Activated naive CD4-positive, alpha-beta T cell treated with anti-CD3 and anti-CD28 coated beads, Interleukin-2, amount 10 ng/mL, durations not matched to agents 7 days and 5 days (primary cell): Measurements from ENCODE around the gene TSPEAR.
A peak's percentile ranks its signal among the peaks of the same experiment; 100 is the strongest.
"Not testable (repeated sequence)": the region's sequence is repeated elsewhere in the genome, so short reads cannot be mapped to it uniquely, and the experiment has no call there.

ENCODE experiments used
- CTCF ChIA-PET: fragments of 350-600 bp; sonication (Branson Sonifier 250); formaldehyde crosslinking; loops from one replicate; lab custom pipeline; 2021; ENCODE audit warnings: antibody characterized with exemption; lab: Charles Lee
- DNase-seq: peaks from one replicate; pipeline ENCODE4 v3.0.0-alpha.2; 2020
- H3K27ac Mint-ChIP-seq: one replicate; pipeline ENCODE4 v1.8.0; 2021; ENCODE audit warnings: mild to moderate bottlenecking, moderate library complexity, mixed read lengths
- H3K27me3 Mint-ChIP-seq: one replicate; pipeline ENCODE4 v1.8.0; 2021; ENCODE audit warnings: mild to moderate bottlenecking, mixed read lengths
- H3K36me3 Mint-ChIP-seq: one replicate; pipeline ENCODE4 v1.8.0; 2021; ENCODE audit warnings: mixed read lengths
- H3K4me1 Mint-ChIP-seq: one replicate; pipeline ENCODE4 v1.8.0; 2021; ENCODE audit warnings: mixed read lengths
- H3K4me3 Mint-ChIP-seq: one replicate; pipeline ENCODE4 v1.8.0; 2021; ENCODE audit warnings: mild to moderate bottlenecking, moderate library complexity, mixed read lengths
- H3K9me3 Mint-ChIP-seq: one replicate; pipeline ENCODE4 v1.8.0; 2021; ENCODE audit warnings: mixed read lengths

TSPEAR gene

GRCh38 chr21:44589586-44590305 lies 121.6 kb downstream of the TSPEAR start:
- no peak overlapping the region for H3K4me3 Mint-ChIP-seq
- CTCF ChIA-PET: no interaction called here
- H3K27ac Mint-ChIP-seq: no peak overlapping the region
- no peak for DNase-seq
- no peaks in the 10 kb centered on the region for H3K9me3 Mint-ChIP-seq
- no peaks in the 10 kb centered on the region for H3K4me1 Mint-ChIP-seq
- H3K36me3 Mint-ChIP-seq: peaks cover 3% of the 10 kb centered on the region
- peaks cover 52% of the 10 kb centered on the region for H3K27me3 Mint-ChIP-seq

GRCh38 chr21:44589094-44589493 lies 122.3 kb downstream of the TSPEAR start:
- H3K4me1 Mint-ChIP-seq: peaks cover 4% of the 10 kb centered on the region
- CTCF ChIA-PET: no interaction called here
- H3K9me3 Mint-ChIP-seq: no peaks in the 10 kb centered on the region
- no peak for DNase-seq
- peaks cover 52% of the 10 kb centered on the region for H3K27me3 Mint-ChIP-seq
- no peak overlapping the region for H3K4me3 Mint-ChIP-seq
- H3K36me3 Mint-ChIP-seq: peaks cover 3% of the 10 kb centered on the region
- no peak overlapping the region for H3K27ac Mint-ChIP-seq

GRCh38 chr21:44585892-44586291 lies 125.5 kb downstream of the TSPEAR start:
- Mint-ChIP-seq H3K27ac (no peak overlapping the region), H3K4me3 (no peak overlapping the region), H3K4me1 (peaks cover 16% of the 10 kb centered on the region), H3K36me3 (peaks cover 5% of the 10 kb centered on the region), H3K27me3 (peaks cover 44% of the 10 kb centered on the region), H3K9me3 (peaks cover 10% of the 10 kb centered on the region)
- no peak for DNase-seq
- CTCF ChIA-PET: no interaction called here

GRCh38 chr21:44583800-44584147 lies 127.6 kb downstream of the TSPEAR start:
- DNase-seq: peak; percentile 47
- peaks cover 16% of the 10 kb centered on the region for H3K4me1 Mint-ChIP-seq
- H3K36me3 Mint-ChIP-seq: peaks cover 5% of the 10 kb centered on the region
- peaks cover 20% of the 10 kb centered on the region for H3K9me3 Mint-ChIP-seq
- CTCF ChIA-PET: no interaction called here
- no peak overlapping the region for H3K4me3 Mint-ChIP-seq
- H3K27me3 Mint-ChIP-seq: peaks cover 46% of the 10 kb centered on the region
- no peak overlapping the region for H3K27ac Mint-ChIP-seq

- no peak overlapping the region for H3K27ac Mint-ChIP-seq
- DNase-seq: no peak
- H3K36me3 Mint-ChIP-seq: peaks cover 5% of the 10 kb centered on the region
- peaks cover 16% of the 10 kb centered on the region for H3K4me1 Mint-ChIP-seq
- CTCF ChIA-PET: no interaction called here
- H3K9me3 Mint-ChIP-seq: peaks cover 21% of the 10 kb centered on the region
- no peak overlapping the region for H3K4me3 Mint-ChIP-seq
- peaks cover 46% of the 10 kb centered on the region for H3K27me3 Mint-ChIP-seq
Measured at GRCh38 chr21:44583089-44583799, 128.1 kb downstream of the TSPEAR start.

- Mint-ChIP-seq H3K9me3 (peaks cover 32% of the 10 kb centered on the region), H3K4me3 (no peak overlapping the region), H3K4me1 (peaks cover 16% of the 10 kb centered on the region), H3K27ac (no peak overlapping the region), H3K27me3 (peaks cover 42% of the 10 kb centered on the region), H3K36me3 (peaks cover 11% of the 10 kb centered on the region)
- DNase-seq: no peak
- CTCF ChIA-PET: no interaction called here
Measured at GRCh38 chr21:44582055-44582454, 129.3 kb downstream of the TSPEAR start.

GRCh38 chr21:44581158-44581557 lies 130.2 kb downstream of the TSPEAR start:
- peaks cover 16% of the 10 kb centered on the region for H3K4me1 Mint-ChIP-seq
- no peak for DNase-seq
- peaks cover 11% of the 10 kb centered on the region for H3K36me3 Mint-ChIP-seq
- CTCF ChIA-PET: interaction anchor here (0.7 kb wide), 1 partner anchor 76 kb away, joined by 3 read pairs; no protein-coding TSS in a partner anchor
- peaks cover 33% of the 10 kb centered on the region for H3K27me3 Mint-ChIP-seq
- H3K27ac Mint-ChIP-seq: no peak overlapping the region
- peaks cover 39% of the 10 kb centered on the region for H3K9me3 Mint-ChIP-seq
- H3K4me3 Mint-ChIP-seq: no peak overlapping the region

GRCh38 chr21:44580231-44580821 lies 131.0 kb downstream of the TSPEAR start, which contains the start of gene KRTAP10-5:
KRTAP10-5 (minus strand) TSS chr21:44580604; CDS start chr21:44580578, 26 bp downstream.
- Mint-ChIP-seq H3K27me3 (peaks cover 25% of the 10 kb centered on the region), H3K4me1 (peaks cover 16% of the 10 kb centered on the region), H3K9me3 (peaks cover 42% of the 10 kb centered on the region), H3K36me3 (peaks cover 11% of the 10 kb centered on the region)
- H3K4me3 Mint-ChIP-seq, DNase-seq, H3K27ac Mint-ChIP-seq: not testable (repeated sequence)
- CTCF ChIA-PET: interaction anchor here (0.7 kb wide), 1 partner anchor 75 kb away, joined by 3 read pairs; no protein-coding TSS in a partner anchor

GRCh38 chr21:44579833-44580144 lies 131.6 kb downstream of the TSPEAR start:
- Mint-ChIP-seq H3K36me3 (peaks cover 11% of the 10 kb centered on the region), H3K27me3 (peaks cover 25% of the 10 kb centered on the region), H3K27ac (no peak overlapping the region), H3K4me3 (no peak overlapping the region), H3K4me1 (peaks cover 16% of the 10 kb centered on the region), H3K9me3 (peaks cover 42% of the 10 kb centered on the region)
- CTCF ChIA-PET: no interaction called here
- DNase-seq: no peak

- no peak overlapping the region for H3K27ac Mint-ChIP-seq
- H3K9me3 Mint-ChIP-seq: peaks cover 42% of the 10 kb centered on the region
Measured at GRCh38 chr21:44579056-44579832, 132.1 kb downstream of the TSPEAR start.

GRCh38 chr21:44578371-44579055 lies 132.9 kb downstream of the TSPEAR start:
- Mint-ChIP-seq H3K9me3 (peaks cover 42% of the 10 kb centered on the region), H3K27ac (no peak overlapping the region), H3K4me3 (no peak overlapping the region), H3K27me3 (peaks cover 37% of the 10 kb centered on the region), H3K36me3 (peaks cover 11% of the 10 kb centered on the region), H3K4me1 (peaks cover 6% of the 10 kb centered on the region)
- CTCF ChIA-PET: no interaction called here
- no peak for DNase-seq

More at GRCh38 chr21:44579056-44579832, 132.1 kb downstream of the TSPEAR start:
- Mint-ChIP-seq H3K4me3 (no peak overlapping the region), H3K36me3 (peaks cover 11% of the 10 kb centered on the region), H3K4me1 (peaks cover 14% of the 10 kb centered on the region), H3K27me3 (peaks cover 30% of the 10 kb centered on the region)
- CTCF ChIA-PET: no interaction called here
- no peak for DNase-seq

GRCh38 chr21:44576025-44576420 lies 135.3 kb downstream of the TSPEAR start:
- DNase-seq: no peak
- no peak overlapping the region for H3K4me3 Mint-ChIP-seq
- H3K4me1 Mint-ChIP-seq: no peaks in the 10 kb centered on the region
- CTCF ChIA-PET: no interaction called here
- H3K27me3 Mint-ChIP-seq: peaks cover 45% of the 10 kb centered on the region
- H3K9me3 Mint-ChIP-seq: peaks cover 33% of the 10 kb centered on the region
- H3K27ac Mint-ChIP-seq: no peak overlapping the region
- H3K36me3 Mint-ChIP-seq: peaks cover 9% of the 10 kb centered on the region

- Mint-ChIP-seq H3K4me3 (no peak overlapping the region), H3K9me3 (peaks cover 30% of the 10 kb centered on the region), H3K27me3 (peaks cover 44% of the 10 kb centered on the region), H3K36me3 (peaks cover 9% of the 10 kb centered on the region), H3K4me1 (no peaks in the 10 kb centered on the region), H3K27ac (no peak overlapping the region)
- DNase-seq: no peak
- CTCF ChIA-PET: interaction anchor here (0.9 to 1.0 kb wide), 2 partner anchors 39 to 143 kb away, joined by 3 read pairs; no protein-coding TSS in a partner anchor
Measured at GRCh38 chr21:44575307-44576024, 135.9 kb downstream of the TSPEAR start.
